Cerebellar cortex (tissue), 1 donor: ENCODE results near the gene ARRB1.
A peak's percentile ranks its signal among the peaks of the same experiment; 100 is the strongest.
"Not testable (repeated sequence)": the region's sequence is repeated elsewhere in the genome, so short reads cannot be mapped to it uniquely, and the experiment has no call there.

Experiments used
- DNase-seq: peaks from one replicate; pipeline ENCODE4 v3.0.0-alpha.2; 2015; ENCODE audit warnings: low spot score

ARRB1 gene

GRCh38 chr11:75371949-75372876, 20.8 kb upstream of the ARRB1 start:
- no peak for DNase-seq

GRCh38 chr11:75369560-75370255, 18.2 kb upstream of the ARRB1 start:
- DNase-seq = no peak

GRCh38 chr11:75366826-75367225, 15.4 kb upstream of the ARRB1 start:
- DNase-seq = not testable (repeated sequence)

GRCh38 chr11:75365711-75366181, 14.3 kb upstream of the ARRB1 start:
- DNase-seq = no peak

- DNase-seq = not testable (repeated sequence)
Observed at GRCh38 chr11:75362285-75362684, 10.8 kb upstream of the ARRB1 start.

- DNase-seq = no peak
Observed at GRCh38 chr11:75356613-75357012, 5.2 kb upstream of the ARRB1 start.

GRCh38 chr11:75355051-75355450, 3.6 kb upstream of the ARRB1 start:
- no peak for DNase-seq

GRCh38 chr11:75352588-75353206, 1.2 kb upstream of the ARRB1 start:
- DNase-seq = no peak

- no peak for DNase-seq
Observed at GRCh38 chr11:75351791-75352587, 528 bp upstream of the ARRB1 start.

GRCh38 chr11:75350743-75351540, 519 bp downstream of the ARRB1 start:
- peak; percentile 59 for DNase-seq

- DNase-seq = no peak
Observed at GRCh38 chr11:75350122-75350742, 1.2 kb downstream of the ARRB1 start.

- DNase-seq = no peak
Observed at GRCh38 chr11:75349521-75350116, 1.8 kb downstream of the ARRB1 start.

GRCh38 chr11:75347781-75348566, 3.5 kb downstream of the ARRB1 start:
- no peak for DNase-seq

- DNase-seq = peak; percentile 77
Observed at GRCh38 chr11:75346912-75347647, 4.4 kb downstream of the ARRB1 start.

- DNase-seq = no peak
Observed at GRCh38 chr11:75346296-75346695, 5.2 kb downstream of the ARRB1 start.

GRCh38 chr11:75345455-75346160, 5.9 kb downstream of the ARRB1 start:
- no peak for DNase-seq

- DNase-seq = no peak
Observed at GRCh38 chr11:75344761-75345454, 6.6 kb downstream of the ARRB1 start.
